K562 (cell line): ENCODE data around the gene CILP. TPM values are rescaled to one million over a fixed set of nuclear protein-coding genes. Genes with fewer than 3 reads are reported as not detected.

ENCODE experiments used
- ATAC-seq: fragments of 200-7000 bp; cut with Tn5 transposase; 3 replicates; pipeline ENCODE4 v1.9.1; 2020; ENCODE audit warnings: moderate library complexity
- BruUV-seq: library from RNA; stranded (reverse); fragments of 400-500 nt; replicated peaks from 2 replicates; lab custom pipeline; 2021; lab: Mats Ljungman, UMichigan
- CTCF ChIA-PET: fragments of 300-600 bp; formaldehyde crosslinking; extraction: SDS; loops from one replicate; lab custom pipeline; 2021; ENCODE audit warnings: low intra/inter-chr PET ratio; lab: Yijun Ruan, JAX
- POLR2A ChIA-PET: fragments of 300-600, 350-650 bp; sonication (Branson Sonifier 250); formaldehyde crosslinking; extraction: SDS; loops from one replicate; lab custom pipeline; 2021; ENCODE audit warnings: antibody characterized with exemption, inconsistent platforms; lab: Yijun Ruan, JAX
- DNase-seq, 4 experiments: peaks; one replicate each; pipeline versions ENCODE4 v3.0.0 to v3.0.0-alpha.2; 2011 to 2018; ENCODE audit warnings: low spot score in 3 of 4, mixed read lengths in 3 of 4; ENCODE audit errors: extremely low read depth in 1 of 4
- FAIRE-seq: peaks from 2 replicates; lab custom pipeline; 2011; peaks lifted over from hg19 to GRCh38; lab: Jason Lieb, UNC
- H2AFZ ChIP-seq: 2 replicates; pipeline ENCODE4 v1.6.0; 2011; ENCODE audit warnings: low read depth, low read length, control low read depth, inconsistent platforms
- H3K27ac ChIP-seq: fragments of 200-600 bp; 3 replicates; pipeline ENCODE4 v1.8.0; 2011; ENCODE audit warnings: low read depth, mild to moderate bottlenecking, control low read depth, inconsistent platforms, low read length, moderate library complexity, mixed read lengths; ENCODE audit errors: extremely low read depth
- H3K27me3 ChIP-seq, 2 experiments: fragments of 300-600 bp in 1 of 2; 2 replicates in 1 of 2; 3 replicates in 1 of 2; pipeline versions ENCODE4 v1.6.0 to v1.8.0; 2011; ENCODE audit warnings: inconsistent platforms in 2 of 2, low read length in 2 of 2, mild to moderate bottlenecking in 1 of 2, mixed read lengths in 1 of 2, moderate library complexity in 1 of 2; ENCODE audit not compliant: control insufficient read depth in 2 of 2, insufficient read depth in 2 of 2
- H3K36me3 ChIP-seq: fragments of 300-600 bp; 3 replicates; pipeline ENCODE4 v1.8.0; 2011; ENCODE audit warnings: mild to moderate bottlenecking, low read length, inconsistent platforms; ENCODE audit not compliant: control insufficient read depth, insufficient read depth
- H3K4me1 ChIP-seq, 2 experiments: fragments of 200-600 bp in 1 of 2; replicated peaks in 1 of 2; 2 replicates in 1 of 2; 3 replicates in 1 of 2; pipeline versions ENCODE4 v1.5.1 to v1.8.0; 2011; ENCODE audit warnings: inconsistent platforms in 2 of 2, low read length in 2 of 2, mild to moderate bottlenecking in 1 of 2, mixed read lengths in 1 of 2, moderate library complexity in 1 of 2; ENCODE audit not compliant: control insufficient read depth in 2 of 2, insufficient read depth in 2 of 2
- H3K4me2 ChIP-seq: 2 replicates; pipeline ENCODE4 v1.6.1; 2011; ENCODE audit warnings: low read length, control low read depth, inconsistent platforms, mixed read lengths; ENCODE audit not compliant: insufficient read depth
- H3K4me3 ChIP-seq: fragments of 200-600 bp; sonication (generic), shearing (Covaris generic); 2 replicates; pipeline ENCODE4 v1.5.1; 2016; ENCODE audit warnings: control low read depth, inconsistent platforms
- H3K79me2 ChIP-seq: fragments of 200-600 bp; 3 replicates; pipeline ENCODE4 v1.8.0; 2011; ENCODE audit warnings: low read length, inconsistent platforms; ENCODE audit not compliant: control insufficient read depth, insufficient read depth
- H3K9ac ChIP-seq, 2 experiments: 2 replicates each; pipeline versions ENCODE4 v1.6.0 to v1.6.1; 2011; ENCODE audit warnings: low read depth in 2 of 2, low read length in 2 of 2, control low read depth in 1 of 2, inconsistent platforms in 1 of 2, mild to moderate bottlenecking in 1 of 2, mixed read lengths in 1 of 2; ENCODE audit not compliant: insufficient read depth in 1 of 2
- H3K9me1 ChIP-seq: one replicate; pipeline ENCODE4 v1.6.0; 2011; ENCODE audit warnings: inconsistent platforms, mild to moderate bottlenecking, low read length, moderate library complexity; ENCODE audit not compliant: control insufficient read depth, insufficient read depth
- H3K9me3 ChIP-seq: replicated peaks from 2 replicates; pipeline ENCODE4 v1.5.1; 2011; ENCODE audit warnings: low read depth, low read length, inconsistent platforms; ENCODE audit not compliant: control insufficient read depth, insufficient read depth
- H4K20me1 ChIP-seq: replicated peaks from 2 replicates; pipeline ENCODE4 v1.6.1; 2011; ENCODE audit warnings: low read length, inconsistent platforms, mixed read lengths; ENCODE audit not compliant: control insufficient read depth, insufficient read depth
- CHD4 ChIP-seq: fragments of 200-600 bp; sonication (generic); IDR thresholded peaks from 3 replicates; pipeline ENCODE4 v1.6.1; 2012; ENCODE audit warnings: low read depth, mild to moderate bottlenecking, mixed read lengths, low read length, inconsistent platforms; ENCODE audit not compliant: insufficient read depth, insufficient replicate concordance, poor library complexity, severe bottlenecking
- GTF2A2 ChIP-seq: IDR thresholded peaks from 2 replicates; pipeline ENCODE4 v1.6.1; 2016; ENCODE audit warnings: mild to moderate bottlenecking, missing genetic modification characterization, missing compliant biosample characterization
- MED1 ChIP-seq: sonication (generic); formaldehyde crosslinking; IDR thresholded peaks from 2 replicates; pipeline ENCODE4 v1.8.1; 2023; ENCODE audit warnings: missing genetic modification reagents, borderline replicate concordance
- NFIX ChIP-seq: fragments of 250-450 bp; sonication (Bioruptor Pico); IDR thresholded peaks from 2 replicates; pipeline ENCODE4 v1.4.0; 2020; ENCODE audit warnings: low read depth, mild to moderate bottlenecking, moderate library complexity
- RFX7 ChIP-seq: fragments of 250-450 bp; sonication (Bioruptor Pico); IDR thresholded peaks from 2 replicates; pipeline ENCODE4 v1.5.1; 2021; ENCODE audit warnings: mild to moderate bottlenecking
- WHSC1 ChIP-seq: IDR thresholded peaks from one replicate; pipeline ENCODE4 v1.6.1; 2012; ENCODE audit warnings: low read length, control low read depth, inconsistent platforms
- ZFP36 ChIP-seq: fragments of 150-350 bp; IDR thresholded peaks from 2 replicates; pipeline ENCODE4 v1.6.1; 2018; ENCODE audit warnings: low read length, low read depth; ENCODE audit not compliant: partially characterized antibody
- ZNF121 ChIP-seq: sonication (generic); formaldehyde crosslinking; conservative IDR thresholded peaks from 2 replicates; pipeline ENCODE4 v1.8.0; 2022; ENCODE audit warnings: missing genetic modification reagents
- WGBS: fragments of 100-300 bp; shearing (Covaris generic); methylation state at CpG from one replicate; pipeline ENCODE4 v1.1.6; 2016; ENCODE audit warnings: low coverage, mixed read lengths; ENCODE audit not compliant: insufficient coverage; ENCODE audit errors: missing lambda C conversion rate; 5-methylcytosine and 5-hydroxymethylcytosine counted together
- in situ Hi-C: fragments of 300-500 bp; cut with MboI; formaldehyde crosslinking; loops from 4 replicates; pipeline ENCODE4 v1.15.0; 2018; ENCODE audit warnings: inconsistent platforms, mixed read lengths
- intact Hi-C: fragments of 100-400 bp; cut with micrococcal nuclease; formaldehyde crosslinking; loops from 2 replicates; pipeline ENCODE4 v1.14.2; 2022
- polyA plus RNA-seq, 8 experiments: library from polyadenylated mRNA; depleted of rRNA in 4 of 8; stranded (reverse) in 5 of 8; unstranded in 3 of 8; fragments of >200 nt; fragmentation: Nextera tagmentation in 2 of 8; fragmentation: Illumina TruSeq in 1 of 8; extraction: Ambion mirVana in 2 of 8; extraction: Trizol in 1 of 8; gene quantifications; 2 replicates each; pipeline versions ENCODE4 v1.2.1 to v1.2.3, GENCODE V29; 2011 to 2014; ENCODE audit warnings: inconsistent platforms in 1 of 8, missing spikeins in 1 of 8
- total RNA-seq, 7 experiments: library from RNA; depleted of rRNA in 6 of 7; stranded (reverse); fragments of >200 nt in 6 of 7; fragmentation: Illumina TruSeq in 2 of 7; extraction: Trizol in 2 of 7; gene quantifications; 2 replicates each; pipeline versions ENCODE4 v1.2.1 to v1.2.3, GENCODE V29; 2011 to 2021; ENCODE audit warnings: low replicate concordance in 1 of 7

The CILP gene
- total and polyA plus RNA-seq, 9 of the 15 experiments (the other 6 are each of a cell fraction or from before 2014, with no cell fraction given) = 0.03 TPM; not detected in 8

DNA sequence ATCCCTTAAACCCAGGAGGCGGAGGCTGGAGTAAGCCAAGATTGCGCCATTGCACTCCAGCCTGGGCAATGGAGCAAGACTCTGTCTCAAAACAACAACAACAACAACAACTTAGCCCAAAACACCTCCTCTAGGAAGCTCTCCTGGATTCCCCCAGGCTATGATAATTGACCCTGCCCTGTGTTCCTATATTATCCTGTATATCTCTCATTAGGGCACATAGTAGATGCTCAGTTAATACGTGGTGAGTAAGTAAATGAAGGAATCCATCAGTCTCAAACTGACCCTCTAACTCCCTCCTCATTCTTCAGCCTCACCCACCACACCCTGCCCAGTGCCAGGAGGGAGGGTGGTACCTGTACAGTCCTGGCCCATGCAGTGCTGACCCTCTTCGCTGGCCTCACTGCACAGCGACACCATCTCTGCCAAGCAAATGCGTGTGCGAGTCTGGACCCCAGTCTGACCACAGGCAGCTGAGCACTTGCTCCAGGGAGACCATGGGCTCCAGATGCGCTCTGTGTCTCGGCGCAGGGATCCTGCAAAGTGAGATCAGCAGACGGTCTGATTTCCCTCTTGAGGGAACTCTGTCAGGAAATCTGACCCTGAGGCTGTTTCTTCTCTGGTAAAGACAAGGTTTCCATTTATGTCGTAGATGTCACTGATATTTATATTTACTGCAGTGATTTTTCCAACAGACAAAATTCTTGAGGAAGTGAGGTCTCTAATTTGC is 6.2 kb downstream of the CILP start:
- ATAC-seq = no peak
- in situ Hi-C loops = no loop called here
- CTCF ChIA-PET = no interaction called here
- peaks cover 0 to 8% of the 10 kb centered on the region in 2 experiments; a peak in 1 of 5 replicates for H3K4me1 ChIP-seq
- BruUV-seq = no TSS peak
- no peak for FAIRE-seq
- H3K27ac ChIP-seq = no peak overlapping the region
- intact Hi-C loops = no loop called here
- no peaks in the 10 kb centered on the region for H3K9me3 ChIP-seq
- H3K9me1 ChIP-seq = peaks cover 3% of the 10 kb centered on the region
- H2AFZ ChIP-seq = no peak overlapping the region
- H3K27me3 ChIP-seq = peaks cover 20 to 43% of the 10 kb centered on the region in 2 experiments
- TF ChIP-seq NFIX (CRISPR knock-in tag) (no peak), GTF2A2 (tag) (no peak), MED1 (CRISPR knock-in tag) (no peak), WHSC1 (no peak), RFX7 (CRISPR knock-in tag) (no peak), ZFP36 (peak; percentile 68), CHD4 (no peak), ZNF121 (CRISPR knock-in tag) (peak; percentile 35)
- TF ChIP-seq, all 486 proteins: peak for 2
- H3K4me2 ChIP-seq = no peak overlapping the region
- H3K4me3 ChIP-seq = no peak overlapping the region
- POLR2A ChIA-PET = no interaction called here
- 0 out of 4 replicates have a peak overlapping the region, but pooled peaks of 1 of the 2 experiments have one; percentile 3 for H3K9ac ChIP-seq
- DNase-seq = no peak
- H4K20me1 ChIP-seq = no peaks in the 10 kb centered on the region
- H3K36me3 ChIP-seq = no peaks in the 10 kb centered on the region
- no peaks in the 10 kb centered on the region for H3K79me2 ChIP-seq
- WGBS = 26% methylated on average over 12 of the region's 12 CpGs
